NCI-H2196 (cell line): ENCODE data around the gene SLC4A1AP.

ENCODE experiments used
- DNase-seq: peaks from one replicate; lab custom pipeline; 2025; ENCODE audit not compliant: unreplicated experiment; lab: John Stamatoyannopoulos, UW

The SLC4A1AP gene

GRCh38 chr2:27697660-27698059, 34.0 kb downstream of the SLC4A1AP start:
- no peak for DNase-seq

GRCh38 chr2:27701676-27702075, 38.0 kb downstream of the SLC4A1AP start:
- peak; percentile 15 for DNase-seq

GRCh38 chr2:27702302-27702701, 38.6 kb downstream of the SLC4A1AP start:
- DNase-seq = no peak

GRCh38 chr2:27703638-27704341, 40.1 kb downstream of the SLC4A1AP start:
- peak; percentile 87 for DNase-seq

- no peak for DNase-seq
These were observed 40.7 kb downstream of the SLC4A1AP start for GRCh38 chr2:27704342-27704876.

- peak; percentile 36 for DNase-seq
These were observed 42.3 kb downstream of the SLC4A1AP start for GRCh38 chr2:27705851-27706622.

GRCh38 chr2:27707462-27708256, 44.0 kb downstream of the SLC4A1AP start:
- DNase-seq = no peak

- DNase-seq = no peak
These were observed 44.6 kb downstream of the SLC4A1AP start for GRCh38 chr2:27708257-27708654.

- DNase-seq = no peak
These were observed 45.0 kb downstream of the SLC4A1AP start for GRCh38 chr2:27708666-27709065.

GRCh38 chr2:27709326-27709725, 45.6 kb downstream of the SLC4A1AP start:
- no peak for DNase-seq

- DNase-seq = no peak
These were observed 46.4 kb downstream of the SLC4A1AP start for GRCh38 chr2:27709960-27710575.

GRCh38 chr2:27710640-27711430, 47.1 kb downstream of the SLC4A1AP start:
- no peak for DNase-seq

- no peak for DNase-seq
These were observed 48.1 kb downstream of the SLC4A1AP start for GRCh38 chr2:27711804-27712203.

GRCh38 chr2:27712522-27712921, 48.8 kb downstream of the SLC4A1AP start:
- DNase-seq = no peak

- DNase-seq = no peak
These were observed 49.5 kb downstream of the SLC4A1AP start for GRCh38 chr2:27713201-27713600.

GRCh38 chr2:27714053-27714452, 50.4 kb downstream of the SLC4A1AP start:
- DNase-seq = no peak

- DNase-seq = no peak
These were observed 51.2 kb downstream of the SLC4A1AP start for GRCh38 chr2:27714851-27715291.

- DNase-seq = no peak
These were observed 51.9 kb downstream of the SLC4A1AP start for GRCh38 chr2:27715318-27716210.
